Stimulated activated memory B cell treated with anti-CD40 and anti-IgM and Interleukin-4, amounts not matched to agents 10 μg/mL and 1 μg/mL and 100 μg/mL, for 72 hours (primary cell): ENCODE results near the gene HBP1.
"Not testable (repeated sequence)": the region's sequence is repeated elsewhere in the genome, so short reads cannot be mapped to it uniquely, and the experiment has no call there.

Experiments
- ATAC-seq: fragments of 150-1000 bp; cut with Tn5 transposase; 2 replicates; pipeline ENCODE4 v1.10.0; 2021
- H3K27ac Mint-ChIP-seq: one replicate; pipeline ENCODE4 v1.8.0; 2022; ENCODE audit warnings: mild to moderate bottlenecking, mixed read lengths
- H3K27me3 Mint-ChIP-seq: one replicate; pipeline ENCODE4 v1.8.0; 2022; ENCODE audit warnings: mixed read lengths
- H3K36me3 Mint-ChIP-seq: one replicate; pipeline ENCODE4 v1.8.0; 2022; ENCODE audit warnings: mixed read lengths
- H3K4me1 Mint-ChIP-seq: one replicate; pipeline ENCODE4 v1.8.0; 2022; ENCODE audit warnings: mixed read lengths
- H3K4me3 Mint-ChIP-seq: one replicate; pipeline ENCODE4 v1.8.0; 2022; ENCODE audit warnings: mild to moderate bottlenecking, moderate library complexity, mixed read lengths
- H3K9me3 Mint-ChIP-seq: one replicate; pipeline ENCODE4 v1.8.0; 2022; ENCODE audit warnings: mixed read lengths

The HBP1 gene

GRCh38 chr7:107220356-107220755, 51.6 kb downstream of the HBP1 start:
- H3K36me3 Mint-ChIP-seq, result peaks cover 55% of the 10 kb centered on the region
- ATAC-seq, result no peak
- H3K27ac Mint-ChIP-seq, result no peak overlapping the region
- no peaks in the 10 kb centered on the region for H3K4me1 Mint-ChIP-seq
- H3K27me3 Mint-ChIP-seq, result no peaks in the 10 kb centered on the region
- no peak overlapping the region for H3K4me3 Mint-ChIP-seq
- H3K9me3 Mint-ChIP-seq, result peaks cover 9% of the 10 kb centered on the region

DNA sequence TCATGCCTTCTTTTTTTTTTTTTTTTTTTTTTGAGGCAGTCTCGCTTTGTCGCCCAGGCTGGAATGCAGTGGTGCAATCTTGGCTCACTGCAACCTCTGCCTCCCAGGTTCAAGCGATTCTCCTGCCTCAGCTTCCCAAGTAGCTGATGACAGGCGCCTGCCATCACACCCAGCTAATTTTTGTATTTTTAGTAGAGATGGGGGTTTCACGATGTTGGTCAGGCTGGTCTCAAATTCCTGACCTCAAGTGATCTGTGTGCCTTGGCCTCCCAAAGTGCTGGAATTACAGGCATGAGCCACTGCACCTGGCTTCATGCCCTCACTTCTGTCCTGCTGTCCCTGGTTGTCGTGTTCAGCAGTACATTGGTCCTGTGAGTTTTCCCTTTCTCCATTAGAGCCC, 52.0 kb downstream of the HBP1 start:
- not testable (repeated sequence) for H3K27ac Mint-ChIP-seq, H3K27me3 Mint-ChIP-seq, H3K4me1 Mint-ChIP-seq, ATAC-seq, H3K4me3 Mint-ChIP-seq, H3K9me3 Mint-ChIP-seq
- H3K36me3 Mint-ChIP-seq, result peaks cover 52% of the 10 kb centered on the region

DNA sequence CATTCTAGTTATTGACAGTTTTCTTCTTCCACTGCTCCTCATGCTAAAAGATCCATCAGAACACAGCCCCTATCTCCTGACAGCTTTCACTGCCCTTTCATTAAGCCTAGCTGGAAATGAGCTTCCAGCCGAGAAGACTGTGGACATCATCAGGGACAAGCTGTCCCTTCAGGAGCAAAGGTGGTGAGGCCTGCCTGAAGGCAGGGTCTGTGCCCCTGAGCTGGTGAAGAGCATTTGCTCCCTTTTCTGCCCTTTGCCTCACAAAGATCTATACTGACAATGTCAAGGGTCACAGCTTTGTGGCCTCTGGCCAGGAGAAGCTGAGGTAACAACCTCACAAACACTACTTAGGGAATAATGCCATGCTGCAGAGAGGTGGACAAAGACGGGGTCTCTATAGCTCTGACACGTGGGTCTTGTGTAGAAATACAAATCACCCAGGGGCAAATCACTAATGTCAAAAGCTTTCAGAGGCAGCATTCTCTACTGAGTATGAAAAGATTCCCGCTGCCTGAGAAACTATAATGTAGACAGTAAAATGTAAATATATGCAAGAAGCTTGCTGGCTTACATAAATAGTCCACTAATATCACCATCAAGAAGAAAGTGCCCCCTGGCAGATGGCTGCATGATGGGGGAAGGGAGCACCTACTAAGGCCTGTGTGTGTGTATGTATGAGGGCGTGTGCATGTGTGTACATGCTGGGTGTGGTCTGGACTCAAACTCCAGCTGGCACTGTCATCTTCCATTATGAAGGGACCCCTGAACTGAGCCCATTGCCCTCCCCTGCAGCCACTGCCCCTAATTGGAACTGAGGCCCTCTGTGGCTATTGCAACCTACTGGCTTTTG, 55.8 kb downstream of the HBP1 start:
- H3K4me1 Mint-ChIP-seq, result no peaks in the 10 kb centered on the region
- H3K4me3 Mint-ChIP-seq, result no peak overlapping the region
- H3K9me3 Mint-ChIP-seq, result peaks cover under 1% of the 10 kb centered on the region
- H3K27me3 Mint-ChIP-seq, result no peaks in the 10 kb centered on the region
- H3K36me3 Mint-ChIP-seq, result peaks cover 25% of the 10 kb centered on the region
- no peak for ATAC-seq
- H3K27ac Mint-ChIP-seq, result no peak overlapping the region

- Mint-ChIP-seq H3K36me3 (peaks cover 24% of the 10 kb centered on the region), H3K4me1 (no peaks in the 10 kb centered on the region), H3K27ac (no peak overlapping the region), H3K9me3 (no peaks in the 10 kb centered on the region), H3K27me3 (no peaks in the 10 kb centered on the region), H3K4me3 (no peak overlapping the region)
- no peak for ATAC-seq
These were observed 59.5 kb downstream of the HBP1 start for GRCh38 chr7:107228291-107228690.

GRCh38 chr7:107230334-107230733, 61.5 kb downstream of the HBP1 start:
- Mint-ChIP-seq H3K27me3 (no peaks in the 10 kb centered on the region), H3K4me3 (no peak overlapping the region), H3K27ac (no peak overlapping the region), H3K36me3 (peaks cover 22% of the 10 kb centered on the region), H3K4me1 (peaks cover 6% of the 10 kb centered on the region), H3K9me3 (no peaks in the 10 kb centered on the region)
- no peak for ATAC-seq

DNA sequence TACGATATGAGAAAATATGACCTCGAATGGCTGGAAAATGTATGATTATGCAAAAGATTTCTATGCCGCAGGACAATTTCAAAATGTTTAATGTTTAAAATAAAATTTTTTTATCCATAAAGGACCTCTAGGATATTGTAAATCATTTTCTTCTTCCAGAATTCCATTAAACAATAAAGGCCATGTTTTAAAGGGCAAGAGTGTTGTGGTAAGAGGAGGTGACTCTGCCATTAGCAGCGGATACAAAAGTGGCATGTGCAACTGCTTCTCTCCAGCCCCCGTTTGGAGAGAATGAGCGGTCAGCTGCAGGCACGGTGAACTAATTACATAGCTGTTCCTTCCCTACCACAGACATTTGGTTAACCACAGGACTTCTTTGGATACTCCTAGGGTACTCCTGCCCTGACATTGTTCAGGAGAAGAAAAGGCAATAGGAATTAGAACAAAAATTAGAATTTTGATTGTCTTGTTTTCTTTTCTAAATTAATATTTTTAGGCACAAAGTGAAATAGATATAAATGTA, 63.8 kb downstream of the HBP1 start:
- H3K36me3 Mint-ChIP-seq, result peaks cover 22% of the 10 kb centered on the region
- no peaks in the 10 kb centered on the region for H3K9me3 Mint-ChIP-seq
- H3K4me1 Mint-ChIP-seq, result peaks cover 6% of the 10 kb centered on the region
- no peak overlapping the region for H3K4me3 Mint-ChIP-seq
- ATAC-seq, result no peak
- no peaks in the 10 kb centered on the region for H3K27me3 Mint-ChIP-seq
- H3K27ac Mint-ChIP-seq, result no peak overlapping the region

DNA sequence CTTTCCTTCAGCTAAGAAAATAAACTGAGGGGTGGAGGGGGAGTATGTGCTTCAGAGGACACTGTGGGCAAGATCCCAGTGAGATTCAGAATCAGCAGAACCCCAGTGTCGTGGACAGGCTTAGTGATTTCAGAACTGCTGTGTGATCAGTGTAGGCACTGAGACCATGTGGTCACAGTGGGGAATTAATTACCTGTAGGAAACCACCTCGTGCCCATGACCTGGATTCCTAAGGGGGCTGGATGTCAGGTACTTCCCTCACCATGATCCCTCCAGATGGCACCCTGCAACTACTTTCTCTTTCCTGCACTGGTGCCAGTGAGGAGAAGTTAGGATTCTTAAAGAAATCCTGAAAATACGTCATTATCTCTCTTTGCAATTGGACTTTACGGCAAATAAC, 64.4 kb downstream of the HBP1 start:
- ATAC-seq, result no peak
- H3K4me1 Mint-ChIP-seq, result peaks cover 6% of the 10 kb centered on the region
- H3K27me3 Mint-ChIP-seq, result no peaks in the 10 kb centered on the region
- H3K4me3 Mint-ChIP-seq, result no peak overlapping the region
- H3K36me3 Mint-ChIP-seq, result peaks cover 26% of the 10 kb centered on the region
- no peak overlapping the region for H3K27ac Mint-ChIP-seq
- H3K9me3 Mint-ChIP-seq, result no peaks in the 10 kb centered on the region

- Mint-ChIP-seq H3K27ac (peak overlapping the region; percentile 17), H3K36me3 (peaks cover 25% of the 10 kb centered on the region), H3K27me3 (no peaks in the 10 kb centered on the region), H3K4me1 (peaks cover 6% of the 10 kb centered on the region), H3K9me3 (no peaks in the 10 kb centered on the region), H3K4me3 (no peak overlapping the region)
- ATAC-seq, result no peak
These were observed 65.2 kb downstream of the HBP1 start for GRCh38 chr7:107233981-107234380.

- Mint-ChIP-seq H3K36me3 (peaks cover 22% of the 10 kb centered on the region), H3K9me3 (no peaks in the 10 kb centered on the region), H3K4me1 (peaks cover 6% of the 10 kb centered on the region), H3K4me3 (no peak overlapping the region), H3K27me3 (no peaks in the 10 kb centered on the region), H3K27ac (peak overlapping the region; percentile 17)
- no peak for ATAC-seq
These were observed 65.6 kb downstream of the HBP1 start for GRCh38 chr7:107234436-107234835.

GRCh38 chr7:107236862-107237261, 68.1 kb downstream of the HBP1 start:
- no peak for ATAC-seq
- Mint-ChIP-seq H3K27me3 (no peaks in the 10 kb centered on the region), H3K36me3 (peaks cover 24% of the 10 kb centered on the region), H3K4me1 (peaks cover 6% of the 10 kb centered on the region), H3K4me3 (no peak overlapping the region), H3K27ac (no peak overlapping the region), H3K9me3 (no peaks in the 10 kb centered on the region)

DNA sequence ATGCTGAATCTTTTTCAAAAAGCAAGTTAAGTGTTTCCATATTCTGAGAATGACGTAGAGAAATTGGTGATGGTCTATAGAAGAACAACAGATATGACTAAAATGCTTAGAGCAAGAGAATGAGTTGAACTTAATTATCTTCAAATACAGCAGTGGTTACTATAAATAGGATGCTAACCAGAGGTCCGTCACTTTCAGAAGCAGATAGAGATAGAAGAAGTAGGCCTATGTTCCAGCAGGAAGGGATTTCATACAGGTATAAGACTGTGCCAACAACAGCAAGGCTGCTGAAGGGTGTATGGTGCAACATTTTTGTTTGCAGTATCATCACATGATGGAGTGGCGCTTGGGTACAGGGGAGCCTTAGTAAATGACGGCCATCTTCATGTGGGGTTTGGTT, 68.6 kb downstream of the HBP1 start:
- H3K27ac Mint-ChIP-seq, result no peak overlapping the region
- no peak overlapping the region for H3K4me3 Mint-ChIP-seq
- no peaks in the 10 kb centered on the region for H3K27me3 Mint-ChIP-seq
- ATAC-seq, result no peak
- H3K36me3 Mint-ChIP-seq, result peaks cover 29% of the 10 kb centered on the region
- no peaks in the 10 kb centered on the region for H3K9me3 Mint-ChIP-seq
- peaks cover 6% of the 10 kb centered on the region for H3K4me1 Mint-ChIP-seq

DNA sequence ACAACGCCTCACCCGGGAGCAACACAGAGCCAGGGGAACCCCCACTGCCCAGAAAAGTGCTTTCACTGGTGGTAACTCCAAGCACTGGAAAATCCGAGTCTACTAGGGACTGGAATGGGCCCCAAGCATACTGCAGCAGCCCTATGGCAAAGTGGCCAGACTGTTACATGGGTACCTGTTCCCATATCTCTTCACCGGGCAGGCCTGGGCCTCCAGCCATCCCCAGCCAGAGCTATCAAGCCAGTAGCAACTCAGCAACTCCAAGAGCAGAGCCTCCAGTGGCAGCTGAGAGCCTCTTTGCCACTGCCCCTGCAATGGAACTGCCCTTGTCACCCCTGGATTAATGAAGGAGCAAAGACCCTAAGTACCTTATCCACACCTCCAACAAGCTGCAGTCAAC, 73.5 kb downstream of the HBP1 start:
- peaks cover 69% of the 10 kb centered on the region for H3K36me3 Mint-ChIP-seq
- no peak overlapping the region for H3K27ac Mint-ChIP-seq
- no peaks in the 10 kb centered on the region for H3K4me1 Mint-ChIP-seq
- no peak for ATAC-seq
- H3K9me3 Mint-ChIP-seq, result peaks cover 21% of the 10 kb centered on the region
- H3K27me3 Mint-ChIP-seq, result no peaks in the 10 kb centered on the region
- H3K4me3 Mint-ChIP-seq, result no peak overlapping the region

GRCh38 chr7:107244613-107245012, 75.8 kb downstream of the HBP1 start:
- Mint-ChIP-seq H3K27me3 (no peaks in the 10 kb centered on the region), H3K4me1 (peaks cover 5% of the 10 kb centered on the region), H3K36me3 (peaks cover 77% of the 10 kb centered on the region), H3K4me3 (no peak overlapping the region), H3K27ac (no peak overlapping the region), H3K9me3 (peaks cover 26% of the 10 kb centered on the region)
- no peak for ATAC-seq

DNA sequence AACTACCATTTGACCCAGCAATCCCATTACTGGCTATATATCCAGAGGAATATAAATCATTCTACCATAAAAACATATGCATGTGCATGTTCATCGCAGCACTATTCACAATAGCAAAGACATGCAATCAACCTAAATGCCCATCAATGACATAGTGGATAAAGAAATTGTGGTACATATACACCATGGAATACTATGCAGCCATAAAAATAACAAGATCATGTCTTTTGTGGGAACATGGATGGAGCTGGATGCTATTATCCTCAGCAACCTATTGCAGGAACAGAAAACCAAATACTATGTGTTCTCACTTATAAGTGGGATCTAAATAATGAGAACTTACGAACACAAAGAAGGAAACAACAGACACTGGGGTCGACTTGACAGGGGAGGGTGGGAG, 78.0 kb downstream of the HBP1 start:
- H3K36me3 Mint-ChIP-seq, result peaks cover 76% of the 10 kb centered on the region
- not testable (repeated sequence) for H3K4me3 Mint-ChIP-seq

GRCh38 chr7:107248551-107249316, 79.9 kb downstream of the HBP1 start:
- peaks cover 62% of the 10 kb centered on the region for H3K36me3 Mint-ChIP-seq
- no peaks in the 10 kb centered on the region for H3K27me3 Mint-ChIP-seq
- H3K4me1 Mint-ChIP-seq, result peaks cover 9% of the 10 kb centered on the region
- ATAC-seq, result no peak
- H3K4me3 Mint-ChIP-seq, result no peak overlapping the region
- peaks cover 26% of the 10 kb centered on the region for H3K9me3 Mint-ChIP-seq
- no peak overlapping the region for H3K27ac Mint-ChIP-seq

More for the DNA sequence above, 78.0 kb downstream of the HBP1 start:
- not testable (repeated sequence) for H3K27ac Mint-ChIP-seq, H3K27me3 Mint-ChIP-seq, ATAC-seq, H3K4me1 Mint-ChIP-seq
- peaks cover 26% of the 10 kb centered on the region for H3K9me3 Mint-ChIP-seq

- no peak for ATAC-seq
- H3K4me1 Mint-ChIP-seq, result peaks cover 11% of the 10 kb centered on the region
- no peak overlapping the region for H3K27ac Mint-ChIP-seq
- no peak overlapping the region for H3K4me3 Mint-ChIP-seq
- H3K27me3 Mint-ChIP-seq, result no peaks in the 10 kb centered on the region
- H3K36me3 Mint-ChIP-seq, result peaks cover 36% of the 10 kb centered on the region
- H3K9me3 Mint-ChIP-seq, result peaks cover 8% of the 10 kb centered on the region
These were observed 83.2 kb downstream of the HBP1 start for GRCh38 chr7:107251963-107252362.
